DMS79 treated with DMSO at 0.1 percent for 48 hours (cell line): Measurements from ENCODE around the gene CADM1.

ENCODE experiments used
- DNase-seq: peaks from one replicate; lab custom pipeline; 2025; lab: John Stamatoyannopoulos, UW

CADM1 gene

DNA sequence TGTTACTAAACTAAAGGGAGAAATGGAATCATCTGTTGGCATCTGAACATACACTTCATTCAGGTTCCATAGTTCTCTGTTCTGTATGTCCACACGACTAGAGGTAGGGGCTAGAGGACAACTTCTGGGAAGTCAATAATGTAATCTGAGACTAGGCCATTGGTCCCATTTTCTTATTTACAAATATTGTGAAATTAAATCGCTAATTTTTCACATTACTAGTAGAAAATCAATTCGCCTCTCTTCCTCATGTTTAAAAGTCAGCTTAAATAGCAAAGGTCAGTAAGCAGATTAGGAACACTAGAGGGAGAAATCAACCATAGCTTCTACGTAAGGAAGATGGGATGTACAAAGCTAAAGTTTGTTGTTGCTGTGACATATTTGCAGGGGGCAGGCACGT, 59.7 kb downstream of the CADM1 start:
- DNase-seq = no peak

GRCh38 chr11:115439969-115440540, 64.2 kb downstream of the CADM1 start:
- DNase-seq = no peak

- no peak for DNase-seq
Measured at GRCh38 chr11:115439385-115439784, 64.8 kb downstream of the CADM1 start.

DNA sequence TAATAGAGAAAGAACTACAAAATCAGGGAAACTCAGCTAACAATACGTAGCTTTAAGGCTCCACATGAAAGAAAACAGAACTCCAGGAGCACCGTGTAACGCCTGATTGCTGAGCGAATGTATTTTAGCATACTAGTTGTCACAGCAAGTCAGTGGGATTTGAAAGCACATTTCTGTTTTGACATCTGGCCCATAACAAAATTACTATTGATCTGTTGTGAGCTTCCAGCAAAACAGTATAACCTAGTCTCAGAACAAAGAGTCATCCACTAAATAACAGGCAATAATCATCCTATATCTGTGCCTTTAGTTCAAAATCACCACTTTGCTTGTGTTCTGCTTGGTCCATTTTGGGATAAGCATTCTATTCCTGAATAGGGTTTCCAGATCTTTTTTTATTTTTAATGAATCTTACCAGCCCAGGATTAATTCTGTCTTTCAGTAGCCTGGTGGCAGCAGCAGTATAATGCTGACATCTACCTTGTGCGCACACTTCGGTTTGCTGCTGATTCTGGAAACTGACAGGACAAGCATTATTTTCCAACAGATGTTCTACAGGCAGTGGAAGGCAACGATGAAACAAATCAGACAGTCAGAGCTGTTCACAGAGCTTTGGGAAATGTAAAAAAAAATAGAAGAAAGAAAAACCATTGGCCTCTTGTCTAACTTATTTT, 66.2 kb downstream of the CADM1 start:
- no peak for DNase-seq

DNA sequence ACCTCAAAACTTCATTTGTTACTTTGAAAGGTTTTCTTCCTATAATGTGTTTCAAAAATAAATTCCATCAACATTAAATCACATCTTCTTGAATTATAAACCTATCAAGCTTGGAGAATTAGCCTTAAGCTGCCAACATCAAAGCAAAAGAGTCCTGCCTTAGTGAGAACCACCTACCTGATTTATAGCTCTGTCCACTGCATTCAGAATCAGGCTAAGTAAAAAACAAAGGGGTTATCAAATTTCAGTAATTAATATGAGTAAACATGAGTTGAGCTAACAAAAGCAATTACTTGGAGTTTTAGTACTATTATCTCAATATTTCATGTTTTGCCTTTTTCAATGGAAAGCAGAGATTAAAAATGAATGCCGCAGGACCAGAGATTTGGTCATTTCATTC, 73.9 kb downstream of the CADM1 start:
- DNase-seq = no peak

- no peak for DNase-seq
Measured at GRCh38 chr11:115428306-115428705, 75.9 kb downstream of the CADM1 start.

DNA sequence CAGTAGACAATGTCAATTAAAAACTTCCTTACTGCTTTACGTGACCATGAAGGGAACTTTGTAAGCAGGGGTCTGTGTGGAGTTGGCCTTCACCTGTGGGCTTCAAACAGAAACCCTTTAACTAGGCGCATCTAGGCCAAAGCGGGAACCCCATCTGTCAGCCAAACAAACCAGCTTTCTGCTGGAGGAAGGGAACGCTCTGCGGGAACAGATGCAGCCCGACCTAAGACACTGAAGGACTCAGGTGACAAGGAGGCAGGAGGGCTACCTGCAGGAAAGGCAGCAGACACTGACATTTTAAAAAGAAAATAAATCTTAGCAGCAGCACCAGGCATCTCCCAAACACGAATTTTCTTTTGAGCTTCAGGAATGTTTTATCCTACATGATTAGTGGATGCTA, 78.4 kb downstream of the CADM1 start:
- no peak for DNase-seq

DNA sequence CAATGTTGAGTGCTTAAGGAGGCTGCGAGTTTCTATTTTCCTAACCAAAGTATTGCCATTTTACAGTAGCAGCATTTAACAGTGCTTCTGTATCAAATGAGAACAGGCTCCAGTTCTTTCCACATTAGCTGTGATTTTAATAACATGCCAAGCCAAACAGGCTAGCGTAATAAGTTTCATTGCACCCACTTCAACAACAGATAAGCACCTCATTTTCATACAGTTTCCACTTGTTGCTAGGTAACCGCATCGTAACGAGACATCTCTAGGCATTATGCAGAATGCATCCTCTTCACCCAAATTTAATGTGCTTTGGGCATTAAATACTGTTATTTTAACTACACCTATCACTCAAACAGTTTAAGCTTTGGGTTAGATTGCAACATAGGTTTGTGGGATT, 79.0 kb downstream of the CADM1 start:
- peak; percentile 44 for DNase-seq

DNA sequence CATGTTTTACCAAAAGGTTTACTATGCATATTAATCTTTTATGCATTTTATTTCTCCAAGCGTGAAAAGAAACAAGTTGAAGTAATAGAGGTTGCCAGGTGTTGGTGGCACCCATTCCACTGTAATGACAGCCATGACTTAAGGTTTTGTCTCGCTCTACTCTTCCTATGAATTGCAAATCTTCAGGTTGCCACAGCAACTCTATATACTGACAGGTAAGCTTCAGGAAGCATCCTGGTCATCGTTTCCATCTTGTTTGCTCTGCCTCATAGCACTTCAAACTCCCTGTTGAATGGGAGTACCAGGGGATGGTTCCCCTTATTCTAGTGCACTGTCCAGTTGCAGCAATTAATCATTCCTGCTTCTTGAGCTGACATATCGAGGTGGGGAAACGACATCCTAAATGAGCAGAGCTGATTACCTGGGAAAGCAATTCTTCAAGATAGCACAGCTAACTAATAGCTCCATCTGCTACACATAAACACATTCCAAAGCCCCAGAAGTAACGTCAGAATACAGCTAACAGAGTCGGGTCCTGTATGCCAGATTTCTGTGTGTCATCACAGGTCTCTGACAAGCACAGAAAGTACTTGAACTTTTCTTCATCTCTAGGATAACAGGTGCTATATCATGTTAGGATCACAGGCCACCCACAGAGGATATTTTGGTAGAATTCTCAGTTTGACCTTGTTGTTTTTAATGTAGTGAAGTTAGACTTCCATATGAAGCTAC, 80.3 kb downstream of the CADM1 start:
- DNase-seq = no peak

GRCh38 chr11:115421992-115422689, 82.1 kb downstream of the CADM1 start:
- DNase-seq = no peak

DNA sequence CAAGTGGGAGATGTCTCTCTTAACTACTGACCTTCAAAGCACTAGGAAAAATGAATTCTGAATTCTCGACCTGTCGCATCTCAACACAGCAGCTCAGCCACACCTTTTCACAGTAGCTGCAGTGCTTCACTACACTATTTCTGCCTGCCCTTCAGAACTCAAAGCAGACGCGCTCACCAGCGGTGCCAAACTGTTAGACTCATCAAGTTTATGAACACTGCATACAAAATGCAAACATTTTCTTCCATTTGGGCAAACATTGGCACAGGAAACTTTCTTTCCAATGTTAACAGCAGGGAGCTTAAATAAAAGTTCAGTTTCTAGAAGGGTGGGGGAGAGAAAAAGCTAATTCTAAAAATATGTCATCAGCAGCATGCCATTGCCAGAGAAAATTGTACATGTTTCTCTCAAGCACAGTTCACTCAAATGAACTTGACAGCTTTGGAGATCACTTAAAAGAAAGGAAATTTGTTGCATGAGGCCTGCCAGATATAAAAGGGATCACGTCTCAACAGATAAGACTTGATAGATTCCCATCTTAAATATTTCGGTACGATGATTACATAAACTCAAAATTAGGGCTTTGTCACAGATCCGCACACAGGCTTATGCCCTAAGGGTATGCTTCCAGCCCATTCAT, 82.7 kb downstream of the CADM1 start:
- DNase-seq = no peak

DNA sequence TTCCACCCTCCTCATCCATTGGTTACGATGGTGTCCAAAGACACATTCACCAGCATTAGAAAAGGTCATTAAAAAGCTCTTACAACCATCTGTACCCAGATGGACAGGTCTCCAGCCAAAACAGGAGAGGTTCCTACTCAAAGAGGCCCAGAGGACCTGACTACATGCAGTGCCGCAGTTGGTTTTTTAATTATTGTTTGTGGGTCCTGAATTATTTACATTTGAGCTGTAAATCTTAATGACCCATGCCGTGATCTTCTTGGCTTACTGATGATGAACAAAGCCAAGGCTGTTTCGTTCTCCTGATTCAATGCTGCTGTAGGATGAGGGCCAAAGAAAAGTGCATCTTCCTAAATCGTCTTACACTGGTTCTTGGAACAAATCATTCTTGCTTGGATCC, 83.7 kb downstream of the CADM1 start:
- peak; percentile 99 for DNase-seq

DNA sequence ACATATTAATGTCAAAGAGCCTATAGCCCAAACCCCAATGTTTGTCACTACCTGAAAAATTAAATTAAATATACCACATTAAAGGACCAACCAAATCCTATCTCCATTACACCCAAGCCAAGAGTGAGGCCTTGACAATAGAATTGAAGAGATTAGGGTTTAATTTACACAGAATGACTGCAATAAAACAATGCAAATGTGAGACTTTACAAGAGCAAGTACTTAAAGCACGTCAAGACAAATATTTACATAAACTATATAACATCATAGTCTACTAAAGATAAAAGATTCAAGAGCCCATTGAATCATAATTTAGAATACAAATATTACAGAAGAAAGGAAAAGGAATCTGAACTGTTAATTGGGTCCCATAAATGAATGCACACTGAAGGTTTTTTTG, 85.6 kb downstream of the CADM1 start:
- DNase-seq = no peak

- no peak for DNase-seq
Measured at GRCh38 chr11:115418081-115418480, 86.1 kb downstream of the CADM1 start.

DNA sequence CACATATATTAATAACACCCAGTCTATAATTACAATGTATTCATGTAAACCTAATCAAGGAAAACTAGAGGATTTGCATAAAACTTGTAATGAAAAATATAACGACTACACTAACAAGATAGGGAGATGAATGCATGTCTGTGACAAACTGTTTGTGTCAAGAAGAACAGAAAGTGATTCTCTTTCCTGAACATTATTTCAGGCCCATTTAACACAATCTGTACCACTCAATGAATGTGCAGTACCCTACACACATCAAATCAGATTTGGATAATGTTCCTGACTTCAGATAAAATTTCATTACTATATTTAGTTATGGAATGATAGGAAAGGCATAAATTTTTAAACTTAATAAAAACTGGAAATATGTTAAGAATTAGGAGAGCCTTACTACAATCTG, 93.1 kb downstream of the CADM1 start:
- no peak for DNase-seq

DNA sequence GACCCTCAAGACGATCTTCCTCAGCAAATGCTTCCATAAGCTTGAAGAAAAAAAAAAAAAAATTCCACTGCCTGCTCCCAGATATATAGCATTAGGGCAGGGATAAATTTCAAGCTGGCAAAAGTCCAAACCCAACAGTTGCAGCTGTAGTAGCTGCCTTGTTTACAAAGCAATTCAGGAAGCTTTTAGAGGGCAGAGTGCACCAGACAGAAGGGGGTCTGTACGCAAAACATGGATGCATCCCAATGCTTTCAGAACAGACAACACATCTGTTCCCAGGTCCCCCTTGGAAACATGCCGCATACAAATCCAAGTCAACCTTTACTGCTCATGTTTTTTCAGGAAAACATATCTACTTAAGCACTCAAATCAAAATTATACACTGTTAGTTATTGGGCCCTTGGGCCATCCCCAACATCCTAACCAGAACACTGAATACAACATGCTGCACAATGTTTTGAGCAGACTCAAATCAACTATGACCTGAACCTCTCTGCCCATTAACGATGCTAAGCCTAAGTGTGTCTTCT, 94.5 kb downstream of the CADM1 start:
- peak; percentile 100 for DNase-seq

- DNase-seq = peak; percentile 86
Measured at GRCh38 chr11:115409116-115409670, 95.0 kb downstream of the CADM1 start.

- no peak for DNase-seq
Measured at GRCh38 chr11:115408036-115408921, 95.9 kb downstream of the CADM1 start.

DNA sequence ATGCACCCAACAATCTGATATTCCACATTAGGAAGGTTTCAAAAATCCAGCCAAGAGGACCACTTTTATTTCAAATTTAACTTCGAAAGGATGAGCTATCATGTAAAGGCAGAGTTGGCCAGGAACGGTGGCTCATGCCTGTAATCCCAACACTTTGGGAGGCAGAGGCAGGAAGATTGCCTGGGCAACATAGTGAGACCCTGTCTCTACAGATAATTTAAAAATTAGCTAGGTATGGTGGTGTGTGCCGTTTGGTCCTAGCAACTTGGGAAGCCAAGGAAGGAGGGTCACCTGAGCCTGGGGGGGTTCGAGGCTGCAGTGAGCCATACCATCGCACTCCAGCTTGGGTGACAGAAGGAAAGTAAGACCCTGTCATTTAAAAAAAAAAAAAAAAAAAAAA, 96.7 kb downstream of the CADM1 start:
- no peak for DNase-seq

GRCh38 chr11:115406404-115406803, 97.8 kb downstream of the CADM1 start:
- DNase-seq = no peak
